HG03103 (cell line): Measurements from ENCODE around the gene BEND7.

ENCODE experiments used
- ATAC-seq: cut with Tn5 transposase; IDR thresholded peaks from one replicate; pipeline ENCODE4 v1.9.1; 2021; ENCODE audit warnings: low read depth; ENCODE audit not compliant: unreplicated experiment

Gene BEND7

GRCh38 chr10:13525663-13526062 lies 3.2 kb downstream of the BEND7 start:
- ATAC-seq, result no peak

- no peak for ATAC-seq
Observed at GRCh38 chr10:13521026-13521425, 7.8 kb downstream of the BEND7 start.

- ATAC-seq, result no peak
Observed at GRCh38 chr10:13520194-13520593, 8.6 kb downstream of the BEND7 start.

GRCh38 chr10:13518076-13518692 lies 10.6 kb downstream of the BEND7 start:
- no peak for ATAC-seq

- no peak for ATAC-seq
Observed at GRCh38 chr10:13517675-13518074, 11.1 kb downstream of the BEND7 start.

GRCh38 chr10:13516176-13516575 lies 12.6 kb downstream of the BEND7 start:
- no peak for ATAC-seq

GRCh38 chr10:13515467-13515866 lies 13.3 kb downstream of the BEND7 start:
- ATAC-seq, result no peak

GRCh38 chr10:13514296-13514695 lies 14.5 kb downstream of the BEND7 start:
- ATAC-seq, result no peak

- ATAC-seq, result no peak
Observed at GRCh38 chr10:13512564-13512963, 16.2 kb downstream of the BEND7 start.

GRCh38 chr10:13511409-13511808 lies 17.4 kb downstream of the BEND7 start:
- no peak for ATAC-seq

- no peak for ATAC-seq
Observed at GRCh38 chr10:13505052-13505680, 23.6 kb downstream of the BEND7 start.

GRCh38 chr10:13503745-13504463 lies 24.9 kb downstream of the BEND7 start:
- no peak for ATAC-seq

GRCh38 chr10:13502380-13502779 lies 26.4 kb downstream of the BEND7 start:
- ATAC-seq, result no peak

GRCh38 chr10:13500201-13500600 lies 28.6 kb downstream of the BEND7 start:
- no peak for ATAC-seq

- ATAC-seq, result no peak
Observed at GRCh38 chr10:13499150-13499549, 29.7 kb downstream of the BEND7 start.

GRCh38 chr10:13496931-13497330 lies 31.9 kb downstream of the BEND7 start:
- ATAC-seq, result no peak

GRCh38 chr10:13496164-13496563 lies 32.6 kb downstream of the BEND7 start:
- no peak for ATAC-seq

GRCh38 chr10:13492493-13493180 lies 36.2 kb downstream of the BEND7 start:
- ATAC-seq, result no peak

- ATAC-seq, result no peak
Observed at GRCh38 chr10:13491747-13492360, 37.0 kb downstream of the BEND7 start.

GRCh38 chr10:13490503-13490902 lies 38.3 kb downstream of the BEND7 start:
- ATAC-seq, result no peak

GRCh38 chr10:13489035-13489599 lies 39.7 kb downstream of the BEND7 start:
- ATAC-seq, result no peak
